ENCODE results near the gene HNF4A. TPM values are rescaled to one million over a fixed set of nuclear protein-coding genes. Genes with fewer than 3 reads are reported as not detected.

Gene HNF4A
- total RNA-seq, 4 donors from 2014 or later, result not detected

DNA sequence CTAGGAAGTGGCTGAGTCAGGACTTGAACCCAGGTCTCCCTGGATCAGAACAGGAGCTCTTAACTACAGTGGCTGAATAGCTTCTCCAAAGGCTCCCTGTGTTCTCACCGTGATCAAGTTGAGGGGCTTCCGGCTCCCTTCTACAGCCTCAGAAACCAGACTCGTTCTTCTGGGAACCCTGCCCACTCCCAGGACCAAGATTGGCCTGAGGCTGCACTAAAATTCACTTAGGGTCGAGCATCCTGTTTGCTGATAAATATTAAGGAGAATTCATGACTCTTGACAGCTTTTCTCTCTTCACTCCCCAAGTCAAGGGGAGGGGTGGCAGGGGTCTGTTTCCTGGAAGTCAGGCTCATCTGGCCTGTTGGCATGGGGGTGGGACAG lies 75.6 kb downstream of the HNF4A start:
- H3K36me3 ChIP-seq, result no peaks in the 10 kb centered on the region
- intact Hi-C loops (cut with DNase I), result no loop called here

DNA sequence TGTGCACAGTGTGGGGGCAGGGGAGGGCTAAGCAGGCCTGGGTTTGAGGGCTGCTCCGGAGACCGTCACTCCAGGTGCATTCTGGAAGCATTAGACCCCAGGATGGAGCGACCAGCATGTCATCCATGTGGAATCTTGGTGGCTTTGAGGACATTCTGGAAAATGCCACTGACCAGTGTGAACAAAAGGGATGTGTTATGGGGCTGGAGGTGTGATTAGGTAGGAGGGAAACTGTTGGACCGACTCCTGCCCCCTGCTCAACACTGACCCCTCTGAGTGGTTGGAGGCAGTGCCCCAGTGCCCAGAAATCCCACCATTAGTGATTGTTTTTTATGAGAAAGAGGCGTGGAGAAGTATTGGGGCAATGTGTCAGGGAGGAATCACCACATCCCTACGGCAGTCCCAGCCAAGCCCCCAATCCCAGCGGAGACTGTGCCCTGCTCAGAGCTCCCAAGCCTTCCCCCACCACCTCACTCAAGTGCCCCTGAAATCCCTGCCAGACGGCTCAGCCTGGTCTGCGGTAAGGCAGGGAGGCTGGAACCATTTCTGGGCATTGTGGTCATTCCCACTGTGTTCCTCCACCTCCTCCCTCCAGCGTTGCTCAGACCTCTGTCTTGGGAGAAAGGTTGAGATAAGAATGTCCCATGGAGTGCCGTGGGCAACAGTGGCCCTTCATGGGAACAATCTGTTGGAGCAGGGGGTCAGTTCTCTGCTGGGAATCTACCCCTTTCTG lies 76.2 kb downstream of the HNF4A start:
- intact Hi-C loops (cut with DNase I), result no loop called here
- no peak overlapping the region for H3K4me3 ChIP-seq (replicated peaks in 1 of 3)
- 58 to 60% methylated on average over 8 to 10 of the region's 11 CpGs for WGBS, 2 donors
- no peak for TF ChIP-seq POLR2A (IDR thresholded peaks at IDR 0.05)
- TF ChIP-seq, protein P1, sequence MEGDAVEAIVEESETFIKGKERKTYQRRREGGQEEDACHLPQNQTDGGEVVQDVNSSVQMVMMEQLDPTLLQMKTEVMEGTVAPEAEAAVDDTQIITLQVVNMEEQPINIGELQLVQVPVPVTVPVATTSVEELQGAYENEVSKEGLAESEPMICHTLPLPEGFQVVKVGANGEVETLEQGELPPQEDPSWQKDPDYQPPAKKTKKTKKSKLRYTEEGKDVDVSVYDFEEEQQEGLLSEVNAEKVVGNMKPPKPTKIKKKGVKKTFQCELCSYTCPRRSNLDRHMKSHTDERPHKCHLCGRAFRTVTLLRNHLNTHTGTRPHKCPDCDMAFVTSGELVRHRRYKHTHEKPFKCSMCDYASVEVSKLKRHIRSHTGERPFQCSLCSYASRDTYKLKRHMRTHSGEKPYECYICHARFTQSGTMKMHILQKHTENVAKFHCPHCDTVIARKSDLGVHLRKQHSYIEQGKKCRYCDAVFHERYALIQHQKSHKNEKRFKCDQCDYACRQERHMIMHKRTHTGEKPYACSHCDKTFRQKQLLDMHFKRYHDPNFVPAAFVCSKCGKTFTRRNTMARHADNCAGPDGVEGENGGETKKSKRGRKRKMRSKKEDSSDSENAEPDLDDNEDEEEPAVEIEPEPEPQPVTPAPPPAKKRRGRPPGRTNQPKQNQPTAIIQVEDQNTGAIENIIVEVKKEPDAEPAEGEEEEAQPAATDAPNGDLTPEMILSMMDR (IDR thresholded peaks at IDR 0.05), result no peak
- no peak overlapping the region for H3K27ac ChIP-seq
- peaks cover 2% of the 10 kb centered on the region for H3K27me3 ChIP-seq
- DNase-seq, result no peak
- no peaks in the 10 kb centered on the region for H3K4me1 ChIP-seq
- H3K36me3 ChIP-seq, result no peaks in the 10 kb centered on the region
- H3K9me3 ChIP-seq, result no peaks in the 10 kb centered on the region

More for the DNA sequence above, 75.6 kb downstream of the HNF4A start:
- Histone ChIP-seq H3K4me3 (replicated peaks in 1 of 3) (no peak overlapping the region), H3K4me1 (no peaks in the 10 kb centered on the region), H3K27me3 (peaks cover 2% of the 10 kb centered on the region), H3K9me3 (no peaks in the 10 kb centered on the region), H3K27ac (no peak overlapping the region)
- no peak for DNase-seq
- WGBS, 2 donors, result 53 to 59% methylated on average over 4 of the region's 4 CpGs
- TF ChIP-seq, protein P1 (IDR thresholded peaks at IDR 0.05), result no peak
- TF ChIP-seq POLR2A (IDR thresholded peaks at IDR 0.05), result no peak

DNA sequence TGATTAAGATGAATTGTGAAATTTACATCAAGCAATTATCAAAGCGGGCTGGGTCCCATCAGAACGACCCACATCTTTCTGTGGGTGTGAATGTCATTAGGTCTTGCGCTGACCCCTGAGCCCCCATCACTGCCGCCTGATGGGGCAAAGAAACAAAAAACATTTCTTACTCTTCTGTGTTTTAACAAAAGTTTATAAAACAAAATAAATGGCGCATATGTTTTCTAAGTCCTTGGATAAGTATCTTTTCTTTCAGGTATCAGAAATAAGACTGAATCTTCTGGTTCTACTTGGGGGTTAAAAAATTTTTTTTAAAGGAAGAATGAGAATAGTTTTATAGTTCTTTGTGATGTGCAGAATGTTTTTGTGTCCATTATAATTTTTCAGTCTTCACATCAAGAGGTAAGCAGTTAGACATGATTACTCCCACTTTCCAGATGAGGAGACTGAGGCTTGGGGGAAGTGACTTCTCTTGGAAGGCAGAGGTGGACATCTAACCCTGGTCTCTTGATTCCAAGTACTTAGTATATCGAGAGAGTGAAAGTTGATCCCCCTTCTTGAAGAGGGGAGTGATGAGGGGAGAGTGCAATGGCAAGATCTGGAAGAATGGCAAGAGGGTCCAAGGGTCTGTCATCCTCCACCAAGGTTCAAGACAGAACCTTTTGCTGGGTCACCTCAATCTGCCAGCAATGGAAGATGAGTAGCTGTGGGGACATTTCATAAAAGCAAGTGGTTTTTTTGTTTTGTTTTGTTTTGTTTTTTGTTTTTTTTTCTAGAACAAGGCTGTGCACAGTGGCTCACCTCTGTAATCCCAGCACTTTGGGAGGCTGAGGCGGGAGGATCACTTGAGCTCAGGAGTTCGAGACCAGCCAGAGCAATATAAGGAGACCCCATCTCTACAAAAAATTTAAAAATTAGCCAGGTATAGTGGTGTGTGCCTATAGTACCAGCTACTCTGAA lies 77.4 kb downstream of the HNF4A start:
- no peaks in the 10 kb centered on the region for H3K36me3 ChIP-seq
- no peaks in the 10 kb centered on the region for H3K4me1 ChIP-seq
- TF ChIP-seq, protein P1 (IDR thresholded peaks at IDR 0.05), result no peak
- no peak for TF ChIP-seq POLR2A (IDR thresholded peaks at IDR 0.05)
- peaks cover 2% of the 10 kb centered on the region for H3K27me3 ChIP-seq
- intact Hi-C loops (cut with DNase I), result no loop called here
- H3K9me3 ChIP-seq, result no peaks in the 10 kb centered on the region
- H3K4me3 ChIP-seq (replicated peaks in 1 of 3), result no peak overlapping the region
- DNase-seq, result no peak
- WGBS, 2 donors, result 75 to 80% methylated on average over 8 of the region's 8 CpGs
- H3K27ac ChIP-seq, result no peak overlapping the region

DNA sequence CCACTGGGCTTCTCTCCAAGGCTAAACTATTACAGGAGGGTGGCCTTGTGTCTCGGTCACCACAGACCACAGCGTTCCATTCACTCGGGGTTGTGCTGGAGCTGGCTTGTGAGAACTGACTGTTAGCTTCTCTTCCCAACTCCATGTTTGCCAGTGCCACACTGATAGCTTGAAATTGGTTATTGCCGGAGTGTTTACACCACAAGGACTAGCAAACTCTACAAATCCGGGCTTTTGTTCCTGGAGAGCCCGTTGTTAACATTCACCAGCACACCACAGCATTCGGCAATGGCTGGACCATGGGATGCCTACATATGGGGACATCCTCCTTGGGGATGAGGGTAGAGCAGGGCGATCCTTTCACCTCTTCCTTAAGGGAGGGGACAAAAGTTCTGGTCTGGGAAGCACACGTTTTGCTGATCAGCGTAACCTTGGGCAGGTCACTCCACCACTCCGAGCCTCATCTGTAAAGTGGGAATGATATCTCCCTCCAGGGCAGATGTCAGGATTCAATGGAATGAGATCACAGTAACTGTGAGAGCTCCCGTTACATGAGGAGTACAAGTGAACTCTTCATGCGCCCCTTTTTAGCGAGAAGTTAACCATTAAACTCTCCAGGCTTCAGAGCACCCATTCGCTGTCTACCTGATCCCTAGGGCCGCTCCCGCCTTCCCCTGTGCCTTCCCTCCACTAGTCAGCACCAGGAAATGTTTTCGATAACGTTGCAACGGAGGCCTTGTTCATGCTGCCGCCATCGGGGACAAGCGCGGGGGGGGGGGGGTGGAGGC lies 78.4 kb downstream of the HNF4A start:
- H3K27me3 ChIP-seq, result peaks cover 2% of the 10 kb centered on the region
- H3K4me3 ChIP-seq (replicated peaks in 1 of 3), result no peak overlapping the region
- no peaks in the 10 kb centered on the region for H3K36me3 ChIP-seq
- TF ChIP-seq, protein P1 (IDR thresholded peaks at IDR 0.05), result no peak
- no peak for TF ChIP-seq POLR2A (IDR thresholded peaks at IDR 0.05)
- no peaks in the 10 kb centered on the region for H3K9me3 ChIP-seq
- intact Hi-C loops (cut with DNase I), result no loop called here
- DNase-seq, result no peak
- H3K27ac ChIP-seq, result no peak overlapping the region
- H3K4me1 ChIP-seq, result no peaks in the 10 kb centered on the region
- 74 to 83% methylated on average over 19 to 24 of the region's 24 CpGs for WGBS, 2 donors

All from thyroid gland (tissue), 4 donors.